Gastrocnemius medialis (tissue), 4 donors: ENCODE measurements around the gene COBLL1.

Source experiments
- POLR2A ChIP-seq, 2 donors: fragments of 450-650 bp; IDR thresholded peaks; one replicate each; pipeline ENCODE4 v1.6.1; 2017; ENCODE audit warnings: antibody characterized with exemption in 2 of 2, mild to moderate bottlenecking in 2 of 2, moderate library complexity in 2 of 2
- TF ChIP-seq, protein P1 (sequence below), 5 experiments: fragments of 450-650 bp in 3 of 5; fragments of 200-600 bp in 2 of 5; sonication (generic) in 2 of 5; IDR thresholded peaks in 4 of 5; conservative IDR thresholded peaks in 1 of 5; 1 replicate in 4 of 5; 2 replicates in 1 of 5; pipeline ENCODE4 v1.5.1; 2016 to 2019; ENCODE audit warnings: antibody characterized with exemption in 5 of 5, mild to moderate bottlenecking in 3 of 5, moderate library complexity in 3 of 5

DNA sequence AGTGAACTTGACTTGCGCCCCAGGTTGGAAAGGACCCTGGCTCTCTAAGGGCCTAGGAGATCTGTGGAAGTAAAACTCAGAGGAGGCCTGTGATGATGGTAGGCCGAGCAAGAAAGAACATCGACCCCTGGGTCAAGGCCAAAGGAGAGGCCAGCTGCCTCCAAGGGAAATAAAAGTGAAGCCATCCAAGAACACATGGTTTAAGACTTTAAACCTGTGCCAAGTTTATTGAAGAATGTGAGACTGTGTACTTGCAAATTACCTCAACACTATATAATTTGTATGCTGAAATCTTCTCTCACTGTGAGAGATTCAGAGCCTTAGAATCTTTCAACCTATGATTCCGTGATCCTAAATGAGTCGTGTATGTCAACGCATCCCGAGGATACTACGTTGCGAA lies 40.7 kb upstream of the COBLL1 start:
- no peak for TF ChIP-seq POLR2A (IDR thresholded peaks at IDR 0.05)
- TF ChIP-seq, protein P1, sequence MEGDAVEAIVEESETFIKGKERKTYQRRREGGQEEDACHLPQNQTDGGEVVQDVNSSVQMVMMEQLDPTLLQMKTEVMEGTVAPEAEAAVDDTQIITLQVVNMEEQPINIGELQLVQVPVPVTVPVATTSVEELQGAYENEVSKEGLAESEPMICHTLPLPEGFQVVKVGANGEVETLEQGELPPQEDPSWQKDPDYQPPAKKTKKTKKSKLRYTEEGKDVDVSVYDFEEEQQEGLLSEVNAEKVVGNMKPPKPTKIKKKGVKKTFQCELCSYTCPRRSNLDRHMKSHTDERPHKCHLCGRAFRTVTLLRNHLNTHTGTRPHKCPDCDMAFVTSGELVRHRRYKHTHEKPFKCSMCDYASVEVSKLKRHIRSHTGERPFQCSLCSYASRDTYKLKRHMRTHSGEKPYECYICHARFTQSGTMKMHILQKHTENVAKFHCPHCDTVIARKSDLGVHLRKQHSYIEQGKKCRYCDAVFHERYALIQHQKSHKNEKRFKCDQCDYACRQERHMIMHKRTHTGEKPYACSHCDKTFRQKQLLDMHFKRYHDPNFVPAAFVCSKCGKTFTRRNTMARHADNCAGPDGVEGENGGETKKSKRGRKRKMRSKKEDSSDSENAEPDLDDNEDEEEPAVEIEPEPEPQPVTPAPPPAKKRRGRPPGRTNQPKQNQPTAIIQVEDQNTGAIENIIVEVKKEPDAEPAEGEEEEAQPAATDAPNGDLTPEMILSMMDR (IDR thresholded peaks at IDR 0.05 in 4 of 5, conservative IDR thresholded peaks at IDR 0.05 in 1 of 5) = no peak
